Measurements from ENCODE around the gene MYG1. TPM values are rescaled to one million over a fixed set of nuclear protein-coding genes. Genes with fewer than 3 reads are reported as not detected.

The MYG1 gene
- total RNA-seq, 1 experiment from 2014 or later, result 91.8 TPM

DNA sequence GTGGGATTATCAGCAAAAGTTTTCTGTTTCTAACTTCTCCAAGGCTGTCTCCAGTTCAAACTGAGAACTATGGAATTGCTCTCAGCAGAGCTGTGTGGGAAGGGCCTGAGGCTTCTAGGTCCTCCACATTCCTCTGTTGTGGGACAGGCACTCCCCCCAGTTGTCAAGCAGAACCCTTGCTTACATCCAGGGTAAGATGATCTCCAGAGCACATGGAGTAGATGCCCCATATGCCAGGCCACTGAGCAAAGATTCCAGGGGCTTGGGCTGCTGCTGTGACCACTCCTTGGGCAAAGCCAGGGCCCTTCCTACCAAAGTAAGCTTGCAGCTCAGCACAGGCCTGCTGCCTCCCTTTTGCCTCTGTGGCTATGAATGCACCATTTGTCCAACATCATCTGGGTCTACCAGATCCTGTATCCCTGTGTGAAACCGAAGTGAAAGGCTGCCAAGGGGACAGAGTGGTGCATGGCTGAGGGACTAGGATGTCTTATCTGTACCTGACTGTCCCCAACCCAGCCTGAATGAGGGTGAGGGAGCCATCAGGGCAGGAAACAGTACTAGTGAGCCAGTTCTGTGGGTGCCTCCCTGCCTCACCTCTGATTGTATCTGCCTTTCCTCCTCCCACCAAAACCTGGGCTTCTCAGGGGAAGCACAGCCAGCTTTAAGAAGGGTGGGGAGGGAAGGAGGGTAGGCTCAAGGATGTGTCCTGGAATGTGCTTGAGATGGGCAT, 44.5 kb upstream of the MYG1 start:
- H3K79me2 ChIP-seq (ENCODE audit: insufficient read depth, low read length), result peaks cover 3% of the 10 kb centered on the region; the same call in 1 of the 2 replicates
- H3K14ac ChIP-seq (ENCODE audit: insufficient read depth, low read length), result no peak overlapping the region
- Mint-ChIP-seq H3K4me3 (no peak overlapping the region), H3K27me3 (ENCODE audit: low read depth) (no peaks in the 10 kb centered on the region), H3K9me3 (no peaks in the 10 kb centered on the region), H3K36me3 (ENCODE audit: insufficient read depth in 1 of 3, low read depth in 3 of 3) (peaks cover 3 to 6% (median 5%) of the 10 kb centered on the region in 3 experiments; a peak in 4 of 7 replicates), H3K27ac (no peak overlapping the region; a peak in 1 of 7 replicates), H3K4me1 (peaks cover 18 to 19% of the 10 kb centered on the region in 2 experiments)
- no peak overlapping the region for H3K23ac ChIP-seq (ENCODE audit: insufficient read length, low read depth, low read length)
- H3K9me3 ChIP-seq (ENCODE audit: control insufficient read depth, low read depth, low read length), result no peaks in the 10 kb centered on the region
- H3T11ph ChIP-seq (ENCODE audit: low read length), result no peak overlapping the region
- H3K56ac ChIP-seq (ENCODE audit: insufficient read length, low read depth, low read length), result no peak overlapping the region
- H3K4me2 ChIP-seq (ENCODE audit: insufficient read depth, insufficient read length, low read length), result no peak overlapping the region
- no peak overlapping the region for H3K9ac ChIP-seq (ENCODE audit: extremely low read depth, insufficient read length, low read length)
- no CpG with 5 or more reads among the region's 1 CpG for WGBS (ENCODE audit: extremely low coverage, insufficient read length, low lambda C conversion rate)
- H2BK120ac ChIP-seq (ENCODE audit: low read depth, low read length, poor library complexity, severe bottlenecking), result no peak overlapping the region
- H3K4ac ChIP-seq (ENCODE audit: low read depth, low read length), result no peak overlapping the region
- no peak overlapping the region for H2AFZ ChIP-seq (ENCODE audit: low read length)
- no peak overlapping the region for H2BK12ac ChIP-seq (ENCODE audit: insufficient read length, low read depth, low read length)
- no peak overlapping the region for H4K8ac ChIP-seq (replicated peaks; ENCODE audit: insufficient read length, low read depth, low read length)
- no peak overlapping the region for H3K27ac ChIP-seq (ENCODE audit: insufficient read length, low read depth, low read length)
- DNase-seq, result no peak
- no peak overlapping the region for H2BK20ac ChIP-seq (ENCODE audit: low read depth, low read length, poor library complexity, severe bottlenecking)
- H2AK5ac ChIP-seq (ENCODE audit: insufficient read length, low read length), result no peak overlapping the region
- peaks cover 4% of the 10 kb centered on the region for H3K79me1 ChIP-seq (ENCODE audit: insufficient read depth, low read depth, low read length, poor library complexity, severe bottlenecking)
- TF ChIP-seq, protein P1, sequence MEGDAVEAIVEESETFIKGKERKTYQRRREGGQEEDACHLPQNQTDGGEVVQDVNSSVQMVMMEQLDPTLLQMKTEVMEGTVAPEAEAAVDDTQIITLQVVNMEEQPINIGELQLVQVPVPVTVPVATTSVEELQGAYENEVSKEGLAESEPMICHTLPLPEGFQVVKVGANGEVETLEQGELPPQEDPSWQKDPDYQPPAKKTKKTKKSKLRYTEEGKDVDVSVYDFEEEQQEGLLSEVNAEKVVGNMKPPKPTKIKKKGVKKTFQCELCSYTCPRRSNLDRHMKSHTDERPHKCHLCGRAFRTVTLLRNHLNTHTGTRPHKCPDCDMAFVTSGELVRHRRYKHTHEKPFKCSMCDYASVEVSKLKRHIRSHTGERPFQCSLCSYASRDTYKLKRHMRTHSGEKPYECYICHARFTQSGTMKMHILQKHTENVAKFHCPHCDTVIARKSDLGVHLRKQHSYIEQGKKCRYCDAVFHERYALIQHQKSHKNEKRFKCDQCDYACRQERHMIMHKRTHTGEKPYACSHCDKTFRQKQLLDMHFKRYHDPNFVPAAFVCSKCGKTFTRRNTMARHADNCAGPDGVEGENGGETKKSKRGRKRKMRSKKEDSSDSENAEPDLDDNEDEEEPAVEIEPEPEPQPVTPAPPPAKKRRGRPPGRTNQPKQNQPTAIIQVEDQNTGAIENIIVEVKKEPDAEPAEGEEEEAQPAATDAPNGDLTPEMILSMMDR (conservative IDR thresholded peaks at IDR 0.05), result no peak
- no peak overlapping the region for H2BK15ac ChIP-seq (ENCODE audit: low read depth, low read length)
- H3K27me3 ChIP-seq (ENCODE audit: insufficient read depth, low read length), result no peaks in the 10 kb centered on the region
- peaks cover 14% of the 10 kb centered on the region for H3K23me2 ChIP-seq (ENCODE audit: insufficient read length, low read depth, low read length, poor library complexity, severe bottlenecking)
- H4K20me1 ChIP-seq (ENCODE audit: control insufficient read depth, insufficient read depth, insufficient read length), result no peaks in the 10 kb centered on the region
- peaks cover 3% of the 10 kb centered on the region; the same call in 1 of the 2 replicates for H3K4me1 ChIP-seq (ENCODE audit: insufficient read depth, low read length)
- H3K18ac ChIP-seq (ENCODE audit: insufficient read length, low read depth, low read length), result no peak overlapping the region
- no peak overlapping the region for H2BK5ac ChIP-seq (ENCODE audit: insufficient read length, low read length)
- H4K91ac ChIP-seq (ENCODE audit: insufficient read length, low read depth, low read length), result no peak overlapping the region
- no peak overlapping the region for H4K5ac ChIP-seq (ENCODE audit: insufficient read length, low read depth, low read length)

All from H9 (cell line).